Stimulated activated CD4-positive, alpha-beta T cell treated with anti-CD3 and anti-CD28 coated beads, Interleukin-2, amount 100 ng/mL, for 24 hours (primary cell): ENCODE data around the gene ANAPC2.

Source experiments
- DNase-seq, 2 donors: peaks; one replicate each; pipeline ENCODE4 v3.0.0-alpha.2; 2020

The ANAPC2 gene

GRCh38 chr9:137213160-137214060, 25.1 kb upstream of the ANAPC2 start:
- no peak for DNase-seq

GRCh38 chr9:137212520-137212919, 24.2 kb upstream of the ANAPC2 start:
- no peak for DNase-seq

- no peak for DNase-seq
These were observed 23.2 kb upstream of the ANAPC2 start for GRCh38 chr9:137211532-137211931.

DNA sequence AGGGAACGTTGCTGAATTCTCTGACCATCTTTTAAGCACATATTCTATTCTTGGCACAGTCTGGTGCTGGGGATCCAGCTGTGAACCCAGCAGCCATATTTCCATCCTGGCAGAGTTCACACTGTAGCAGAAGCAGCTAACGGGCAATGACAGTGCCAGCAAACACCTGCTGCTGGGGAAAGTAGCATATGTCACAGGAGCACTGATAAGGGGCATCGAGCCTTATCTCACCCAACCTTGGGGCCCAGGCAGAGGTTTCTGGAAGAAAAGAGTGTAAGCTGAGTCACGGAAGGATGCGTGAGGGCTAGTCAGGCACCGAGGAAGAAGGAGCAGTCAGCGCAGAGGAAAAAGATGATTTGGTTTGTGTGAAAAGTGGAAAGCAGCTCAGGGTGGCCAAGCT, 18.2 kb upstream of the ANAPC2 start:
- no peak for DNase-seq

- DNase-seq, result peak; percentile 96 to 97
These were observed 17.0 kb upstream of the ANAPC2 start, which contains the start of the genes NDOR1 and TMEM203 for GRCh38 chr9:137205126-137206069. TSS of gene NDOR1 (plus strand) at chr9:137205700. CDS start at chr9:137205778, 78 bp downstream. TSS of gene TMEM203 (minus strand) at chr9:137205648. CDS start at chr9:137205414, 234 bp downstream.

DNA sequence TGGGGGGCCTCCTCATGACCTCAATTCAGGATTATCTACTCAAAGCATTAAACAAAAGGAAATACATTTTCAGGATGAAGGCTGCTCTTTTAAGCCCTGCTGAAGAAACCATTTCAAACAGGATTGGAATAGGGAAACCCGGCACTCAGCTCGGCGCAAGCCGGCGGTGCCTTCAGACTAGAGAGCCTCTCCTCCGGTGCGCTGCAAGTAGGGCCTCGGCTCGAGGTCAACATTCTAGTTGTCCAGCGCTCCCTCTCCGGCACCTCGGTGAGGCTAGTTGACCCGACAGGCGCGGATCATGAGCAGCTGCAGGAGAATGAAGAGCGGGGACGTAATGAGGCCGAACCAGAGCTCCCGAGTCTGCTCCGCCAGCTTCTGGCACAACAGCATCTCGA, 16.4 kb upstream of the ANAPC2 start:
- no peak for DNase-seq

DNA sequence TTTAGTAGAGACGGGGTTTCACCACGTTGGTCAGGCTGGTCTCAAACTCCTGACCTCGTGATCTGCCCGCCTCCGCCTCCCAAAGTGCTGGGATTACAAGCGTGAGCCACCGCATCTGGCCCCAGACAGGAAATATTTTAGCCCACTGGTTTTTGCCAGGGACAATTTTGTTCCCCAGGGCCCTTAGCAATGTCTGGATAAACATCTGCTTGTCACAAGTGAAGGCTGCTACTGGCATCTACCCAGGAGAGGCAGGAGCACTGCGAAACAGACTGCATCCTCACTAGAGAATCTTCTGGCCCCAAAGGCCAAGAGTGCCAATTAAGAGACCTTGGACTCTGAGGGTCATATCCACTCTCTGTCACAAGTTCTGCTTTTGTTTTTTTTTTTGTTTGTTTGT, 14.6 kb upstream of the ANAPC2 start:
- no peak for DNase-seq

DNA sequence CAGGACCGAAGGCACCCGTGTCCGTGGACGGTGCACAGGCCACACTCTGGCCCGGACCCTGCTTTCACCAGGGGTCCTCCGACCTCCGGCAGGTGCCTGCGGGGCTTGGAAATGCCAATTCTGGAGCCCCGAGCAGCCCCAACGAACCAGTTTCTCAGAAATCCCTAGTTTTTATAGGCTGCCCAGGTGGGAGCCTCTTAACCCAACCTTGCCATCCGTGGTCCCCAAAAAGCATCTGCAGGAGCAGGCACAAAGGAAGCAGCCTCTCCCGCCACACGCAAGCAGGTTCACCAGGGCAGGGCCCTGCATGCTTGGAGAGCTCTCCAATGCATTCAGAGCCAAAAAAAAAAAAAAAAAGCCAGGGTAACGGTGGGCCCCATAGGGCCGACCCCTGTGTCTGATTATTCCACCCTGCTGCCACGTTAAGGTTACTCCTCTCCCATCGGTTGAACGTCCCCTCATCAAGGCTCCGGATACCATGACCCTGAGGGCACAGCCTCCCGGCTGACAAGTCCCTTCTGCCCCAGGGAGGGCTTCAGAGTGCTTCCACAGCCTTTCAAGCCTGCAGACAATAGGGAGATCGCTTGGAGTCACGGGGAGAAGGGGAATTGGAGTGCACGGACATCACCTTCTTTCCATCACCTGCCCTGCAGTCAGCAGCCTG, 13.0 kb upstream of the ANAPC2 start:
- DNase-seq, result no peak

DNA sequence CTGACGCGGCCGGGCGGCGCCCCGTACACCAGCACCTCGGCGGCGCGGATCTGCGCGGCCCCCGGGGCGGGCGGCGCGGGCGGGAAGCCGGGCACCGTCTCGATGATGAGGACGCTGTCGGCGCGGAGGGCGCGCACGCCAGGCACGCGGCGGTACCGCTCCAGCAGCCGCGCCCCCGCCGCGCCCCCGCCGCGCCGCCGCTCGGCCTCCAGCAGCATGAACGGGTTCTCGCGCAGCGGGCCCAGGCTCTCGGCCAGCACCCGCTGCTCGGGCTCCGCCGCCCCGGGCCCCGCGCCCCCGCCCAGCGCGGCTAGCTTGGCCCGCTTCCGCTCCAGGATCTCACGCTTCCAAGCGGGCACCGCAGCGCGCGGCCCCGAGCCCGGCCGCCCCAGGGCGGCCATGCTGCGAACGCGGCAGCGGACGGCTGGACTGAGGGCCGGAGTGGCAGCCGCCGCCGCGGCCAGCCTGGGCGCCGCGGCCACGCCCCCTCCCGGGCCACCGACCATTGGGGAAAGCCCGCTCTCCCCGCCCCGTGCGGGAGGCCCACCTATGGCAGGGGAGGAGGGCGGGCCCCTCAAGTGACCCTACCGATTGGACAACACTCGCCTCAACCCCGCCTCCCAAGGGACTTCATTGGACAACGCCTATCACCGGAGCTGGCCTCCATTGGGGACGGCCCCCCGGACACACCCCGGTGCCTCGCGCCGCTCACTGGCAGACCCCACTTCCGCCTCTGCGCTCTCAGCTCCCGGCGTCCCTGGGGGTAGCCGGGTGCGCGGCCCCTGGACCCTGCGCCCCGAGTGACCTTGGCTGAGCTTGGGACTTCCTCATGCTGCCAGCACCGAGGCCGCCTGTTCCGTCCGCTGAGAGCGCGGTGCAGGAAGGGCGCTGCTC, 12.2 kb upstream of the ANAPC2 start, which contains the start of gene TPRN:
TSS of gene TPRN (minus strand) at position 431 of the 894 bp plus-strand sequence. CDS start at position 401, 30 bp downstream.
- DNase-seq, result peak; percentile 98 to 99

DNA sequence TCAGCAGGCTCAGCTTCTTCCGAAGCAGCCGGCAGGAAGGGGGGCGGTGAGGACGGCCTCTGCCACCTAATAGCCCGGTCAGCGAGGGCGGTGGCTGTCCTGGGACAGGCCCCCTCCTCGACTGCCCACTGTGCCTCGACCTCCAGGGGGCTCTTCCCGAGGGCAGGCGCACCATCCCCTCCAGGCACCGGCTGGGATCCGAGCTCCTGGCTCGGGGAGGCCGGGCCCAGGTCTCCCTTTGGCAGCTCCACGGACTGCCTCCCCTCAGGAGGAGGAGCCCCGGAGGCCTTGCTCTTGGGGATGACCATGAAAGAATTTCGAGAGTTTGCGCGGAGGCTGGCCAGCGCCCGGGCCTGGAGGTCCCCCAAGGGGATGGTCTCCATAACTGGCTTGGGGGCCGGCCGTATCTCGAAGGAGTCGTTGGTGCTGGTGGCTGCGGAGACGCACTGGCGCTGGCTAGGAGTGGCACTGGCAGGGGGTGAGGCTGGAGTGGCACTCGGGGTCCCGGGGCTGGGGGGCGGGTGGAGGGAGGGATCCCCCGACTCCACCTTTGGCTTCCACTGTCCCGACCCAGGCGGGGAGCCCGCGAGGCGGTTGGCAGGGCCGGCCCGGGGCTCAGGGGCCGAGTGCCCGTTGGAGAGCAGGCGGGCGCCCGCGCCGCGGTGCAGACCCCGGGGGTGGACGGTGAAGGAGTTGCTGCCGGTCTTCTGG, 11.2 kb upstream of the ANAPC2 start:
- DNase-seq, result no peak

GRCh38 chr9:137198902-137199283, 10.5 kb upstream of the ANAPC2 start:
- DNase-seq, result no peak

DNA sequence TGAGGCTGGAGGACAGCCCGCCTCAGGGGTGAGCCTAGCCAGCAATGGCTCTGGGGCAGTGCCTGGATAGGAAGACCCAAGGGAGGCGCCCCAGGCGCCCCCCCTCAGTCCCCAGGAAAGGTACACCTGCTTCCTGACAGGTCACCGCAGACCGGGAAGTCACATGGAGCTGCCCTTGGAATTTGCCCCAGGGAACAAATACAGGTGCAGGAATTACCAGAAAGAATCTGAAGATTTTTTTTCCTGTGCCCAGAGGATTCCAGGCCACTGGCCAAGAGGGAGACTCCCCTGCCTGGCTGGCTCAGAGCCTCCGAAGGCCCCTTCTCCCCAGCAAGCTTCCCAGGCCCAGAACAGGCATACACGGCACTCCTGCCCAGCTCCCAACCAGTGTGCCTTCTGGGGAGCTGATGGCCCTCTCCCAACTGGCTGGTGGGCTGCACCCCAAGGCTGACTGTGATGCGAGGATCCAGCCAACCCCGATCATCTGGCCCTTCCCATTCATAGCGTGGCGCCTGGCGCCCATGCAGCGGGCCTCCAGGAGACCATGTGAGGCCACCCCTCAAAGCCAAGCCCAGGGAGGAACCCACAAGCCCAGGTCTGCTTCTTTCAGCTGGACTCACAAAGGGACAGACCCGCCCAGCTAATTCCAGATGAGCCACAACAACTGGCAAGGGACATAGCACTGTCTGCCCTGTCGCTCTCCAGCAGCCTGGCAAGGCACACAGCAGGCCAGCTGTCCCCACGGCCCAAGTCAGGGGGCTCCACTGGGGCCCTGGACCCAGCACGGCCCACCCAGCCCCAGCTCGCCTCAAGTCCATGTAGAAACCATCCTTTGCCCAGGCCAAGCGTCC, 9.9 kb upstream of the ANAPC2 start:
- no peak for DNase-seq

DNA sequence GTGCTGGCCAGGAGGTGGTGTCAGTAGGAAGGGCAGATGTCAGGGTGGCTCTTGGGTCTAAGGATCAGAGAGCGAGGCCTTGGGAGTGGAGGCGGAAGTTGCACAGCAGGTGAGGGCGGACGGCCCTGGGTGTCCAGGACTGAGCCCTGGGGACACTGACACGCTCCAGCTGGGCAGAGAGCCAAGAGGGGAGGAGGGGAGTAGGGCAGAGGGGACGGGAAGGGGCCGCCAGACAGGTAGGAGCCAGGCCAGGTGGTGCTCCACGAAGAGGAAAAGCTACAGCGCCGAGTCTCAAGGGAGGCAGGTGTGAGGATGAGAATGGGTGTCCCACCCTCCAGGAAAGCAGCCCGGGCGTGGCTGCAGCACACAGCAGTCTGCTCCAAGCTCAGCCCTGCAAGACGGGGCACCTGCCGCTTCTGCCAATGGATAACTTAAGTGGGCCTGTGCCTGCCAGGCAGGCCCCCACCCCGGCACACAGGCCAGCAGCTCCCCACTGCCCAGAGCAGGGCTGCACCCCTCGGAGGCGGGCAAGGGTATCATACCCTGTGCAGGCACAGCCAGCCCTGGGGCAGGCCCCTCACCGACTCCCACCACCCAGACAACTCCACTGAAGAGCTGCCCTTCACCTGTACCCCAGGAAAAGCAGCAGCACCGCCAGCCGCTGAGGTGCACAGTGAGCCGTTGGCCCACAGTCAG, 7.3 kb upstream of the ANAPC2 start:
- DNase-seq, result no peak

GRCh38 chr9:137194909-137195308, 6.5 kb upstream of the ANAPC2 start:
- DNase-seq, result no peak

GRCh38 chr9:137194388-137194787, 6.0 kb upstream of the ANAPC2 start:
- no peak for DNase-seq

DNA sequence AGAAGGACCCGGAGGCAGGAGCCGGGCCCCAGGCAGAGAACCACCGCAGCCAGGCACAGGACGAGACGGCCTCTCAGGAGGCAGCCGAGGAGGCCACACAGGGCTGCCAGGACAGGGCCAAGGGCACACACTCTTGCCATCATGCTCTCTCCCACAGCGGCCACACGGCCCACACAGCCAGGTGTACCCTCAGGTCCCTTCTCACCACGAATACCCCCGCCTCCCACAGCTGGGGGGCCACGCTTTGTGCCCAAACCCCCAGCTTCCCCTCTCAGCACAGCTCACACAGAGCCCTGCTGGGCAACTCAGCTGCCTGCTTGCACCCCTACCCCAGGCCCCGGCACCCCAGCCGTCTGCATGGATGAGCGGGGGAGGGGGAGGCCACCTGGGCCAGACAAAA, 5.4 kb upstream of the ANAPC2 start:
- no peak for DNase-seq

- no peak for DNase-seq
These were observed 4.5 kb upstream of the ANAPC2 start for GRCh38 chr9:137192859-137193258.

GRCh38 chr9:137192448-137192780, 4.1 kb upstream of the ANAPC2 start:
- no peak for DNase-seq

- no peak for DNase-seq
These were observed 3.5 kb upstream of the ANAPC2 start for GRCh38 chr9:137191691-137192447.
